Activated CD8-positive, alpha-beta memory T cell treated with anti-CD3 and anti-CD28 coated beads for 36 hours (primary cell): ENCODE measurements around the gene QRFP. TPM values are rescaled to one million over a fixed set of nuclear protein-coding genes. Genes with fewer than 3 reads are reported as not detected.

Experiments
- CTCF ChIA-PET: fragments of 350-600 bp; sonication (Branson Sonifier 250); formaldehyde crosslinking; loops from one replicate; lab custom pipeline; 2021; ENCODE audit warnings: antibody characterized with exemption; lab: Charles Lee
- POLR2A ChIA-PET: fragments of 350-600 bp; sonication (Branson Sonifier 250); formaldehyde crosslinking; loops from one replicate; lab custom pipeline; 2021; ENCODE audit warnings: antibody characterized with exemption; lab: Charles Lee
- total RNA-seq, 2 experiments: library from RNA; stranded (reverse); gene quantifications; one replicate each; pipeline ENCODE4 v1.2.3, GENCODE V29; 2021

QRFP gene
- total RNA-seq, 2 experiments from 2014 or later = not detected

- CTCF ChIA-PET = no interaction called here
- POLR2A ChIA-PET = no interaction called here
Measured at GRCh38 chr9:130897105-130897751, 616 bp upstream of the QRFP start.

GRCh38 chr9:130895481-130896232 lies 955 bp downstream of the QRFP start:
- ChIA-PET POLR2A (no interaction called here), CTCF (no interaction called here)

GRCh38 chr9:130895038-130895437 lies 1.6 kb downstream of the QRFP start:
- ChIA-PET POLR2A (no interaction called here), CTCF (interaction anchor here (0.6 to 1.4 kb wide), 3 partner anchors 13 to 284 kb away, joined by 3 read pairs; no protein-coding TSS in a partner anchor)

- ChIA-PET POLR2A (no interaction called here), CTCF (interaction anchor here (0.6 to 1.4 kb wide), 3 partner anchors 13 to 284 kb away, joined by 3 read pairs; no protein-coding TSS in a partner anchor)
Measured at GRCh38 chr9:130894546-130894945, 2.1 kb downstream of the QRFP start.

- ChIA-PET POLR2A (no interaction called here), CTCF (interaction anchor here (0.6 to 1.4 kb wide), 3 partner anchors 14 to 153 kb away, joined by 3 read pairs; no protein-coding TSS in a partner anchor)
Measured at GRCh38 chr9:130893341-130894101, 3.1 kb downstream of the QRFP start.

- ChIA-PET POLR2A (no interaction called here), CTCF (interaction anchor here (0.6 kb wide), 1 partner anchor 139 kb away, joined by 3 read pairs; no protein-coding TSS in a partner anchor)
Measured at GRCh38 chr9:130892477-130893304, 3.9 kb downstream of the QRFP start.

GRCh38 chr9:130891688-130892476 lies 4.7 kb downstream of the QRFP start:
- POLR2A ChIA-PET = no interaction called here
- CTCF ChIA-PET = no interaction called here

- ChIA-PET CTCF (no interaction called here), POLR2A (no interaction called here)
Measured at GRCh38 chr9:130890870-130891687, 5.5 kb downstream of the QRFP start.

- CTCF ChIA-PET = interaction anchor here (0.9 kb wide), 1 partner anchor 20 kb away, joined by 3 read pairs; no protein-coding TSS in a partner anchor
- POLR2A ChIA-PET = no interaction called here
Measured at GRCh38 chr9:130890124-130890523, 6.5 kb downstream of the QRFP start.

- CTCF ChIA-PET = no interaction called here
Measured at GRCh38 chr9:130888146-130888885, 8.3 kb downstream of the QRFP start.

GRCh38 chr9:130887494-130888144 lies 9.0 kb downstream of the QRFP start:
- CTCF ChIA-PET = no interaction called here

More at GRCh38 chr9:130888146-130888885, 8.3 kb downstream of the QRFP start:
- POLR2A ChIA-PET = no interaction called here

GRCh38 chr9:130886981-130887380 lies 9.6 kb downstream of the QRFP start:
- POLR2A ChIA-PET = no interaction called here
- CTCF ChIA-PET = no interaction called here

More at GRCh38 chr9:130887494-130888144, 9.0 kb downstream of the QRFP start:
- POLR2A ChIA-PET = no interaction called here

- CTCF ChIA-PET = no interaction called here
- POLR2A ChIA-PET = no interaction called here
Measured at GRCh38 chr9:130885484-130886375, 10.9 kb downstream of the QRFP start.

- ChIA-PET CTCF (no interaction called here), POLR2A (no interaction called here)
Measured at GRCh38 chr9:130884542-130885483, 11.8 kb downstream of the QRFP start.
